Measurements from ENCODE around the gene GPR146.
"Not testable (repeated sequence)": the region's sequence is repeated elsewhere in the genome, so short reads cannot be mapped to it uniquely, and the experiment has no call there.

The GPR146 gene

GRCh38 chr7:1028044-1028770 is 16.1 kb upstream of the GPR146 start:
- Mint-ChIP-seq H3K4me3 (peak overlapping the region; percentile 63), H3K36me3 (ENCODE audit: low read depth) (peaks cover 7% of the 10 kb centered on the region), H3K27ac (peak overlapping the region; percentile 49), H3K27me3 (no peaks in the 10 kb centered on the region), H3K9me3 (no peaks in the 10 kb centered on the region), H3K4me1 (ENCODE audit: low read depth) (peaks cover 42% of the 10 kb centered on the region)

DNA sequence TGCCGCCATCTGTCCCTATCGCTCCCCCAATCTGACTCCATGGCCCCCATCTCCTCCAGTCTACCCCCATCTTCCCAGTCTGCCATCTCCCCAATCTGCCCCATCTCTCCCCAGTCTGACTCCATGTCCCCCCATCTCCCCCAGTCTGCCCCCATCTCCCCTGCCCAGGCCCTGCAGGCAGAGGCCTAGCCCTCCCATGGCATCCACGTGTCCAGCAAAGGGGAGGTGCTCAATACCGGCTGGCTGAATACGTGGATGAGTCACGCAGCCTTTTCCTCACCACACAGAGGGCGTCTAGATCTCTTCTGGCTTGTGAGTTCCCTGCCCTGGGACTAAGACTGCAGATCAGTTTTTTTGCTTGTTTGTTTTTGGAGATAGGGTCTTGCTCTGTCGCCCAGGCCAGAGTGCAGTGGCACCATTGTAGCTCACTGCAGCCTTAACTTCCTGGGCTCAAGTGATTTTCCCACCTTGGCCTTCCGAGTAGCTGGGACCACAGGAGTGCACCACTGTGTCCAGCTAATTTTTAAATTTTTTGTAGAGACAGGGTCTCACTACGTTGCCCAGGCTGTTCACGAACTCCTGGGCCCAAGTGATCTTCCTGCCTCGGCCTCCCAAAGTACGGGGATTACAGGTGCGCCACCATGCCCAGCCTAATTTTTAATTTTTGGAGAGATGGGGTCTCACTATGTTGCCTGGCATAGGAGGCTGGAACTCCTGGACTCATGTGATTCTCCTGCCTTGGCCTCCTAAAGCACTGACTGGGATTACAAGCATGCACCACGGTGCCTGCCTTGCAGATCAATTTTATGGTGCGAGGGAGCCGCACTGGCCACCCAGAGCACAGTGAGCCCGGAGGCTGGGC is 15.3 kb upstream of the GPR146 start:
- H3K9me3 Mint-ChIP-seq = no peaks in the 10 kb centered on the region
- H3K27ac Mint-ChIP-seq = peak overlapping the region; percentile 49
- H3K27me3 Mint-ChIP-seq = no peaks in the 10 kb centered on the region
- peak overlapping the region; percentile 63 for H3K4me3 Mint-ChIP-seq
- peaks cover 48% of the 10 kb centered on the region for H3K4me1 Mint-ChIP-seq (ENCODE audit: low read depth)
- H3K36me3 Mint-ChIP-seq (ENCODE audit: low read depth) = peaks cover 7% of the 10 kb centered on the region

DNA sequence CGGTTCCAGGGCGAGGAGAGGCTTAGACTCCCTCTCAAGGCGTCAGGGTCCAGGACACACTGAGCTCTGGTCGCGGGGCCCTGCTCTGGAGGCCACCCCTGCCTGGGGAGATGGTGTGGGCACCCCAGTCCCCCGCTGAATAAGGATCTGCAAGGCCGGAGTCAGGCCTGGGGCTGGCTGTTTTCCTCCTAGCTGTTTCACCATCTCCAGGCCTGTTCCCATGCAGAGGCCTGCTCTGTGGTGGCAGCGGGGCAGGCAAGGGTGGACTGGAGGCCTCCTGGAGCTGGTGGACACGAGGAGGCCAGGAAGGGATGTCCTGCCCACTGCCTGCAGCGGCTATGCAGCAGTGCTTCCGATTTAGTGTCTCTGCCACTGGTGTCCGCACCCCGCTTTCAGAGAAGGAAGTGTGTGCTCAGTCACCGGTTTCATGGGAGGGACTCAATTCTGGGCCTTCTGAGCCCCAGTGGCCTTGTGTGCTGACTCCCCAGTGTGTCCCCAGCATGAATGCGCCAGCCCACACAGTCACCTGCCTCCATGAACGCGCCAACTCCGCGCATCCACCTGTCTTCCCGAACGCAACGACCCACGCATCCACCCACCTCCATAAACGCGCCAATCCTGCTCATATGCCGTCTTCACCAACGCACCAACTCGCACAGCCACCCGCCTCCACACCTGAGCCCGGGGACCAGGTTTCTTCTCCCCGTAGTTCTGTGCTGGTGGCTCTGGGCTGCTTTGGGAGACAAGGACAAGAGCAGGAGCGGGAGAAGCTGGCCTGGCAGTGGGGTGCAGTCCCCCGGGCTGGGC is 14.5 kb upstream of the GPR146 start:
- Mint-ChIP-seq H3K36me3 (ENCODE audit: low read depth) (peaks cover 9% of the 10 kb centered on the region), H3K4me3 (no peak overlapping the region), H3K27me3 (no peaks in the 10 kb centered on the region), H3K9me3 (no peaks in the 10 kb centered on the region), H3K4me1 (ENCODE audit: low read depth) (peaks cover 43% of the 10 kb centered on the region), H3K27ac (peak overlapping the region; percentile 16)

DNA sequence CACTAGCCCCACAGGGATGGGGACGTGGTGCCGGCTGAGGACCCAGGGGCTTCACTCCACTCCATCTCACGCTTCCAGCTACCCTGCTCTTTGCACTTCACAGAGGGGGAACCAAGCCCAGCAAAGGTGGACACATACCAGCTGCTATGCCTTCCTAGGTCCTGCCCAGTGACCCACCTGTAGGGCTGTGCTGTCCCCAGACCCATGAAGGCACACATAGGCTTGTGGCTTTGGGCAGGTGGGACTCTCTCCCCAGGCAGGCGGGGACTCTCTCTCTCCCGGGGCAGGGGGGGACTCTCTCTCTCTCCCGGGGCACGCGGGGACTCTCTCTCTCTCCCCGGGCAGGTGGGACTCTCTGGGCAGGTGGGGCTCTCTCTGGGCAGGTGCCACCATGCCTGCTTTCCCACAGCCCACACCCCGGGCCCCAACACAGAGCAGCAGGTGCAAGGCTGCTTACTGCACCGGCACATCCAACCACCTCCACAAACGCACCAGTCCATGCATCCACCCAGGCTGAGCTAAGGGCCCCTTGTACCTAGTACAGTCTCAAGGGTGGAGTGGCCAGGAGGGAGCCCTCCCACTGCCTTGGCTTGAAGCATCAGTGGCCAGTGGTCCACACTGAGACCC is 13.8 kb upstream of the GPR146 start:
- peaks cover 43% of the 10 kb centered on the region for H3K4me1 Mint-ChIP-seq (ENCODE audit: low read depth)
- no peaks in the 10 kb centered on the region for H3K27me3 Mint-ChIP-seq
- no peaks in the 10 kb centered on the region for H3K9me3 Mint-ChIP-seq
- H3K4me3 Mint-ChIP-seq = no peak overlapping the region
- no peak overlapping the region for H3K27ac Mint-ChIP-seq
- H3K36me3 Mint-ChIP-seq (ENCODE audit: low read depth) = peaks cover 16% of the 10 kb centered on the region

DNA sequence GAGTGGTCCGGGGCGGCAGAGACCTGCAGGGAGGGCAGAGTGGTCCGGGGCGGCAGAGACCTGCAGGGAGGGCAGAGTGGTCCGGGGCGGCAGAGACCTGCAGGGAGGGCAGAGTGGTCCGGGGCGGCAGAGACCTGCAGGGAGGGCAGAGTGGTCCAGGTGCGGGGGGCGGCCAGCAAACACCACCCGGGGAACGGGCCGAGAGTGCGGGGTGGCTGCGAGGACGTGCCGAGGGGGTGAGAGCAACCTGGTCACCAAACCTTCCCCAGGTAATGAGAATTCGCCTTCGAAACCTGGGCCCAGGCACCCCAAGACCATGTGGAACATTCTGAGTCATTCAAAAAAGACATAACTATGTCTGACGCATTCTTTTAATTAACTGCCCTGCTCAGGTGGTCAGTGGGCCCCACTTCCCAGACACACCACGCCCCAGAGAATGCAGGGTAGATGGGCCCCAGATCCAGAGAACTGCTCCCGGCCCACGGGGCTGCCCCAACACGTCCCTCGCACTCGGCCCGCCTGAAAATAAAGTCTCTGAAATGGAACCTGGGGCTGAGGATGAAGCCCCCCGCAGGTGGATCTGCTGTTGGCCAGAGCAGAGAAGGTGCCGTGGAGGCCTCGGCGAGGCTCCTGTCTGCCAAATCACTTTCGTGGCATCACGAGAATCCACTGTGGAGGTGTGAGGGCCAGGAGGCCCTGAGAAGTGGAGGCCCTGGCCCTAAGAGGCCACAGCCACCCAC is 12.5 kb upstream of the GPR146 start:
- no peak overlapping the region for H3K27ac Mint-ChIP-seq
- H3K9me3 Mint-ChIP-seq = no peaks in the 10 kb centered on the region
- no peak overlapping the region for H3K4me3 Mint-ChIP-seq
- no peaks in the 10 kb centered on the region for H3K27me3 Mint-ChIP-seq
- H3K4me1 Mint-ChIP-seq (ENCODE audit: low read depth) = peaks cover 34% of the 10 kb centered on the region
- peaks cover 14% of the 10 kb centered on the region for H3K36me3 Mint-ChIP-seq (ENCODE audit: low read depth)

- peaks cover 29% of the 10 kb centered on the region for H3K4me1 Mint-ChIP-seq (ENCODE audit: low read depth)
- no peaks in the 10 kb centered on the region for H3K27me3 Mint-ChIP-seq
- H3K9me3 Mint-ChIP-seq = no peaks in the 10 kb centered on the region
- peaks cover 12% of the 10 kb centered on the region for H3K36me3 Mint-ChIP-seq (ENCODE audit: low read depth)
- H3K27ac Mint-ChIP-seq = no peak overlapping the region
- no peak overlapping the region for H3K4me3 Mint-ChIP-seq
These were observed 11.7 kb upstream of the GPR146 start for GRCh38 chr7:1032536-1033181.

DNA sequence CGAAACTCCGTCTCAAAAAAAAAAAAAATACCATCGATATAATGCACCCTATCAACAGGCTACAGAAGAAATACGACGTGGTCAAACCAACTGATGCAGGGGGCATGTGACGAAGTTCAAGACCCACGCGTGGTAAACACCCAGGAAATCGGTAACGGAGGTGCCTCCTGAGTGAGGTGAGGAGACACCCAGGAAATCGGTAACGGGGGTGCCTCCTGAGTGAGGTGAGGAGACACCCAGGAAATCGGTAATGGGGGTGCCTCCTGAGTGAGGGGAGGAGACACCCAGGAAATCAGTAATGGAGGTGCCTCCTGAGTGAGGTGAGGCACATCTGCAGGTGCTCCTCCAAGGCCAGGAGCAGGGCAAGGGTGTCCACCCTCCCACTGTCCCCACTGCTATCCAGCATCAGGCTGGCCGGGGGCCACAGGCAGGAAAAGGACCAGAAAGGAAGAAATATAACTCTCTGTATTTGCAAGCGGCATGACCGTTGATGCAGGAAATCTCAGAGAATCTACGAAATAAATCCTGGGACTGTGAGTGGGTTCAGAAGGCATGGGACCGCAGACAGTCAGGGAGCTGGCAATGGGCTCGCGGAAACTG is 10.7 kb upstream of the GPR146 start:
- H3K27me3 Mint-ChIP-seq = no peaks in the 10 kb centered on the region
- peaks cover 29% of the 10 kb centered on the region for H3K4me1 Mint-ChIP-seq (ENCODE audit: low read depth)
- no peaks in the 10 kb centered on the region for H3K9me3 Mint-ChIP-seq
- no peak overlapping the region for H3K4me3 Mint-ChIP-seq
- no peak overlapping the region for H3K27ac Mint-ChIP-seq
- peaks cover 12% of the 10 kb centered on the region for H3K36me3 Mint-ChIP-seq (ENCODE audit: low read depth)

- not testable (repeated sequence) for H3K4me3 Mint-ChIP-seq, H3K27ac Mint-ChIP-seq, H3K27me3 Mint-ChIP-seq, H3K9me3 Mint-ChIP-seq
- peaks cover 18% of the 10 kb centered on the region for H3K4me1 Mint-ChIP-seq (ENCODE audit: low read depth)
- peaks cover 12% of the 10 kb centered on the region for H3K36me3 Mint-ChIP-seq (ENCODE audit: low read depth)
These were observed 9.6 kb upstream of the GPR146 start for GRCh38 chr7:1034769-1035168.

- not testable (repeated sequence) for H3K9me3 Mint-ChIP-seq, H3K4me3 Mint-ChIP-seq, H3K27ac Mint-ChIP-seq
- peaks cover 11% of the 10 kb centered on the region for H3K27me3 Mint-ChIP-seq
- peaks cover 21% of the 10 kb centered on the region for H3K4me1 Mint-ChIP-seq (ENCODE audit: low read depth)
- H3K36me3 Mint-ChIP-seq (ENCODE audit: low read depth) = peaks cover 12% of the 10 kb centered on the region
These were observed 8.0 kb upstream of the GPR146 start for GRCh38 chr7:1036164-1036928.

GRCh38 chr7:1040233-1040632 is 4.1 kb upstream of the GPR146 start:
- Mint-ChIP-seq H3K27me3 (peaks cover 19% of the 10 kb centered on the region), H3K4me1 (ENCODE audit: low read depth) (peaks cover 39% of the 10 kb centered on the region)
- H3K4me3 Mint-ChIP-seq; H3K27ac Mint-ChIP-seq; H3K9me3 Mint-ChIP-seq; H3K36me3 Mint-ChIP-seq (ENCODE audit: low read depth): not testable (repeated sequence)

DNA sequence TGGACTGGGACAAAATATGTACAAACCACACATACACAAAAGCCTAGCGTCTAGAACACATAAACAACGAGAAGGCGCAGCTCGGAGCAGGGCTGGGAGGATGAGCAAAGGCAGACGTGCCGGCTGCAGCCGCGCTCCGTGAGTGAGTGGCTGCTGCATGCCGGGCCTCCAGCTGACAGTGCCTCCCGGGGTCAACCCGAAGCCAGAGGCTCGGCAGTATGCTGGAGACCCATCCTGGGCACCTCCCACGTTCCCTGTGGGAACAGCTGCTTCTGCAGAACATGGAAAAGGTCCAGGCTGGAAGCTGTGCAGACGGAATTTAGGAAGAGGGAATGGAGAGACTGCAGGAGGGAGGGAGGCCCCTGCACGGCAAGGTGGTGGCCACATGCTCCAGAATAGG is 3.6 kb upstream of the GPR146 start:
- Mint-ChIP-seq H3K27me3 (peaks cover 19% of the 10 kb centered on the region), H3K9me3 (no peaks in the 10 kb centered on the region), H3K4me3 (no peak overlapping the region), H3K4me1 (ENCODE audit: low read depth) (peaks cover 44% of the 10 kb centered on the region), H3K27ac (no peak overlapping the region), H3K36me3 (ENCODE audit: low read depth) (peaks cover under 1% of the 10 kb centered on the region)

GRCh38 chr7:1041551-1042491 is 2.5 kb upstream of the GPR146 start:
- H3K27me3 Mint-ChIP-seq = peaks cover 19% of the 10 kb centered on the region
- no peaks in the 10 kb centered on the region for H3K36me3 Mint-ChIP-seq (ENCODE audit: low read depth)
- no peaks in the 10 kb centered on the region for H3K9me3 Mint-ChIP-seq
- peaks cover 54% of the 10 kb centered on the region for H3K4me1 Mint-ChIP-seq (ENCODE audit: low read depth)
- no peak overlapping the region for H3K4me3 Mint-ChIP-seq
- H3K27ac Mint-ChIP-seq = no peak overlapping the region
